GM18508 (cell line): ENCODE measurements around the gene TNS4.

Source experiments
- ATAC-seq: cut with Tn5 transposase; IDR thresholded peaks from one replicate; pipeline ENCODE4 v1.9.1; 2021; ENCODE audit warnings: moderate number of reproducible peaks; ENCODE audit not compliant: insufficient read depth, unreplicated experiment

The TNS4 gene

GRCh38 chr17:40518401-40519088 is 17.1 kb upstream of the TNS4 start:
- no peak for ATAC-seq

- ATAC-seq = no peak
Measured at GRCh38 chr17:40517981-40518380, 16.6 kb upstream of the TNS4 start.

GRCh38 chr17:40517286-40517662 is 15.9 kb upstream of the TNS4 start:
- ATAC-seq = no peak

GRCh38 chr17:40516581-40517285 is 15.3 kb upstream of the TNS4 start:
- ATAC-seq = no peak

GRCh38 chr17:40515491-40516041 is 14.1 kb upstream of the TNS4 start:
- no peak for ATAC-seq

- no peak for ATAC-seq
Measured at GRCh38 chr17:40515011-40515410, 13.6 kb upstream of the TNS4 start.

- no peak for ATAC-seq
Measured at GRCh38 chr17:40514013-40514875, 12.8 kb upstream of the TNS4 start.

- no peak for ATAC-seq
Measured at GRCh38 chr17:40511667-40512220, 10.3 kb upstream of the TNS4 start.

GRCh38 chr17:40511136-40511535 is 9.7 kb upstream of the TNS4 start:
- no peak for ATAC-seq

GRCh38 chr17:40510328-40510648 is 8.9 kb upstream of the TNS4 start:
- no peak for ATAC-seq

GRCh38 chr17:40509626-40510327 is 8.4 kb upstream of the TNS4 start:
- no peak for ATAC-seq

- no peak for ATAC-seq
Measured at GRCh38 chr17:40506786-40507185, 5.4 kb upstream of the TNS4 start.

GRCh38 chr17:40503154-40503553 is 1.7 kb upstream of the TNS4 start:
- ATAC-seq = no peak

- no peak for ATAC-seq
Measured at GRCh38 chr17:40502716-40503115, 1.3 kb upstream of the TNS4 start.

- ATAC-seq = no peak
Measured at GRCh38 chr17:40500709-40501108, 714 bp downstream of the TNS4 start.

GRCh38 chr17:40500190-40500589 is 1.2 kb downstream of the TNS4 start:
- ATAC-seq = no peak

GRCh38 chr17:40499551-40500189 is 1.8 kb downstream of the TNS4 start:
- ATAC-seq = no peak

- no peak for ATAC-seq
Measured at GRCh38 chr17:40498281-40499084, 2.9 kb downstream of the TNS4 start.

- no peak for ATAC-seq
Measured at GRCh38 chr17:40497695-40498094, 3.7 kb downstream of the TNS4 start.
